GM21723 (cell line): Measurements from ENCODE around the gene ISG15.

Experiments used
- ATAC-seq: cut with Tn5 transposase; IDR thresholded peaks from one replicate; pipeline ENCODE4 v1.9.1; 2021; ENCODE audit warnings: mild to moderate bottlenecking, moderate library complexity; ENCODE audit not compliant: unreplicated experiment

Gene ISG15

DNA sequence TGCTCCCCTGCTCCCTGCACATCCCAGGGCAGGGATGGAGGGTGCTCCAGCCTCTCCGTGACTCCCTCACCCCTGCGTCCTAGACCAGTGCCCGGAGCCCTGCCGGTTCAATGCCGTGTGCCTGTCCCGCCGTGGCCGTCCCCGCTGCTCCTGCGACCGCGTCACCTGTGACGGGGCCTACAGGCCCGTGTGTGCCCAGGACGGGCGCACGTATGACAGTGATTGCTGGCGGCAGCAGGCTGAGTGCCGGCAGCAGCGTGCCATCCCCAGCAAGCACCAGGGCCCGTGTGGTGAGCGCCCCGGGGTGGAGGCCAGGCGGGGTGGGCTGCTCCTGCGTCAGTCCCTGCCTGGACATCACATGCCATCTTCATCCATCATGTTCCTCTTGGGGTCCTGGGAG, 28.6 kb downstream of the ISG15 start:
- no peak for ATAC-seq

DNA sequence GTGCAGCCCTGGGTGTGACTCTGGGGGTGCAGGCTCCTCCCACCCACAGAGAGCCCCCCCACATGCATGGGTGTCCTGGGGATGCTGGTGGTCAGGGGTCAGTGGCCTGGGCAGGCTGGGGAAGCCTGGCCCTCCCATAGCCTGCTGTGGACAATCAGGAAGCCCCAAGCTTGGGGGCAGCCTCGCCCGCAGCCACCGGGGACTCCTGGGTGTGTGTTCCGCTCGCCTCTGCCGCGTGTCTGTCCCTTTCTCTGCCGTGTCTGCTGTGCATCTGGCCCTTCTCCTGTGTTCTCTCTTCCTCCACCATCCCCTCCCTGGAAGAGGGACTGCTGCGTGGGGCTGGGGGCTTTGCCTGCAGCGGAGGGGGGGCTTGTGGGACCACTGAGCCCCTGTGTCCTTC, 29.5 kb downstream of the ISG15 start:
- no peak for ATAC-seq

DNA sequence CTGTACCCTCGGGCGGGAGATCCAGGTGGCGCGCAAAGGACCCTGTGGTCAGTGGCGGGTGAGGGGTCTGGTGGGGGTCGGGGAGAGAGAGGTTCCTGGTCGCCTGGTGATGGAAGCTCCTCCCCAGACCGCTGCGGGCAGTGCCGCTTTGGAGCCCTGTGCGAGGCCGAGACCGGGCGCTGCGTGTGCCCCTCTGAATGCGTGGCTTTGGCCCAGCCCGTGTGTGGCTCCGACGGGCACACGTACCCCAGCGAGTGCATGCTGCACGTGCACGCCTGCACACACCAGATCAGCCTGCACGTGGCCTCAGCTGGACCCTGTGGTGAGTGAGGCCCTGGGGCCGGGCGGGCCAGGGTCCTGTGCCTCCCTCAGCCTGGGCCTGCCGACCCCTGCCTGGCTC, 30.1 kb downstream of the ISG15 start:
- ATAC-seq, result no peak

DNA sequence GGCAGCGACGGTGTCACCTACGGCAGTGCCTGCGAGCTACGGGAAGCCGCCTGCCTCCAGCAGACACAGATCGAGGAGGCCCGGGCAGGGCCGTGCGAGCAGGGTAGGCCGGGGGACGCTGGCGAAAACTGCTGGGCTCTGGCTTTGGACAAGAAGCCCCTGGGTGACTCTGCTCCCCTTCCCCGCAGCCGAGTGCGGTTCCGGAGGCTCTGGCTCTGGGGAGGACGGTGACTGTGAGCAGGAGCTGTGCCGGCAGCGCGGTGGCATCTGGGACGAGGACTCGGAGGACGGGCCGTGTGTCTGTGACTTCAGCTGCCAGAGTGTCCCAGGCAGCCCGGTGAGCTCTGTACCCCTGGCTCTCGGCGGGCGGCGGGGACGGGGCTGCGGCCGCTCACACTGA, 30.6 kb downstream of the ISG15 start:
- no peak for ATAC-seq

DNA sequence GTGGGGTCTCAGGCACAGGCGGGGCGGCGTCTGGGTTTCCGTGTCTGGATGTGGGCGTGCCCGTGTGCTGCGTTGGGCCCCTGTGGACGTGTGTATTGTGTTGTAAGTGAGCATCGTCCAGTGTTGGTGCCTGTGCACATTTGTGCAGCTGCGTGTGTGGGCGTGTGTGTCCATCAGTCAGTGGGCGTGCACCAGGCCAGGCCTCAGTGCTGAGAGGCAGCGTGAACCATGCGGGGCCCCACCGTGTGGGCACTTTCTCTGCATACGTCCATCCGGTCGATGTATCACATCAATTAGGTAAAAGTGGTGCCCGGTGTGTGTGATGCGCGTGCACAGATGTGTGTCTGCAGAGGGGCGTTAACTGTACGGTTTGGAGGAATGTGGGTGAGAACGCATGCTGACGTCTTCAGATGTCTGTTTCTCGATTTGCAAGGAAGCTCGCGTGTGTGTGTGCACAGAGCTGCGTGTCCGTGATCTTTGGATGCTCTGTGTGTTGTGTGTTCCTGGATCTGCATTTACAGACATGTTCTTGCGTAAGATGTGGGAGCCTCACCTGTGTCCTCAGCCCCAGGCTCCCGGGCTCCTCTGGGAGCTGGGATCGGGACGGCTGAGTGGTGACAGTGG, 31.3 kb downstream of the ISG15 start:
- ATAC-seq, result no peak

DNA sequence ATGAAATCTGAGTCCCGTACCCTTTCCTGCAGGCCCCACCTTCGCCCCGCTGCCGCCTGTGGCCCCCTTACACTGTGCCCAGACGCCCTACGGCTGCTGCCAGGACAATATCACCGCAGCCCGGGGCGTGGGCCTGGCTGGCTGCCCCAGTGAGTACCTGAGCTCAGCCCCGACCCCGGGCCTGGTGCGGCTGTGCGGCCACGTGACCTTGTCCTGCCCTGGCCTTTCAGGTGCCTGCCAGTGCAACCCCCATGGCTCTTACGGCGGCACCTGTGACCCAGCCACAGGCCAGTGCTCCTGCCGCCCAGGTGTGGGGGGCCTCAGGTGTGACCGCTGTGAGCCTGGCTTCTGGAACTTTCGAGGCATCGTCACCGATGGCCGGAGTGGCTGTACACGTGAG, 31.8 kb downstream of the ISG15 start:
- ATAC-seq, result no peak

DNA sequence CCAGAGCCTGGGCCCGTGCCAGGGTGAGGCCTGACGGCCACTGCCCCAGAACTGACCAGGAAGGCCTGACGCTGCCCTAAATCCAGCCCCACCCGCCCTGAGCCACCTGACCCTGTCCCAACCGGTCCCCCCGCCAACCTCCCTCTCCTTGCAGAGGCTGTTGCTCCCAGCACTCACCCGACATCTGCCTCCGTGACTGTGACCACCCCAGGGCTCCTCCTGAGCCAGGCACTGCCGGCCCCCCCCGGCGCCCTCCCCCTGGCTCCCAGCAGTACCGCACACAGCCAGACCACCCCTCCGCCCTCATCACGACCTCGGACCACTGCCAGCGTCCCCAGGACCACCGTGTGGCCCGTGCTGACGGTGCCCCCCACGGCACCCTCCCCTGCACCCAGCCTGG, 32.9 kb downstream of the ISG15 start:
- no peak for ATAC-seq

DNA sequence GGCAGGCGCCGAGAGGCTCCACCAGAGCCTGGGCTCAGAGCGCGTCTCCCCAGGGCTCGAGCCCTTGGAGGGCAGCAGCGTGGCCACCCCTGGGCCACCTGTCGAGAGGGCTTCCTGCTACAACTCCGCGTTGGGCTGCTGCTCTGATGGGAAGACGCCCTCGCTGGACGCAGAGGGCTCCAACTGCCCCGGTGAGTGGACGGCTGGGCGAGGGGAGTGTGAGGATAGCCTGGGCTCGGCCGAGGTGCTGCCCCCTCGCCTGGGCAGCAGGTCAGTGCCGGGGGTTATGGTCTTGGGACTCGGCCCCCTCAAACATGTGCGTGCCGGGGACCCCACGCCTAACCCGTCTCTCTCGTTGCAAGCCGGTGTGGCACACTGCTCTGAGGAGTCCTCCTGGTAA, 33.5 kb downstream of the ISG15 start:
- ATAC-seq, result no peak

DNA sequence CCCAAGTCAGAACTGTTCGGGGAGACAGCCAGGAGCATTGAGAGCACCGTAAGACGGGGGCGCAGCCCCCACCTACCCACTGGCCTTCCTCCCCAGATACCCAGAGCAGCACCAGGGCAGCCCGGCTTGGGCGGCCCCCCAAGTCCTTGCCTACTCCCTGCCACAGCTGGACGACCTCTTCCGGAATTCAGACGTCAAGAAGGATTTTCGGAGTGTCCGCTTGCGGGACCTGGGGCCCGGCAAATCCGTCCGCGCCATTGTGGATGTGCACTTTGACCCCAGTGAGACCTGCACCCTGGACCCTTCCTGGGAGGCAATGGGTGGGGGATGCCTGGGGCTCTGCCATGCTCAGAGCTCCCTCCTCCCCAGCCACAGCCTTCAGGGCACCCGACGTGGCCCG, 34.1 kb downstream of the ISG15 start:
- ATAC-seq, result no peak

DNA sequence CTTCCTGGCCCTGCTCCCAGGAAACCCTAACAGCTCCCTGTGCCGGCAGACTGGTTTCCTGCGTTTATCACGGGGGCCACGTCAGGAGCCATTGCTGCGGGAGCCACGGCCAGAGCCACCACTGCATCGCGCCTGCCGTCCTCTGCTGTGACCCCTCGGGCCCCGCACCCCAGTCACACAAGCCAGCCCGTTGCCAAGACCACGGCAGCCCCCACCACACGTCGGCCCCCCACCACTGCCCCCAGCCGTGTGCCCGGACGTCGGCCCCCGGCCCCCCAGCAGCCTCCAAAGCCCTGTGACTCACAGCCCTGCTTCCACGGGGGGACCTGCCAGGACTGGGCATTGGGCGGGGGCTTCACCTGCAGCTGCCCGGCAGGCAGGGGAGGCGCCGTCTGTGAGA, 34.7 kb downstream of the ISG15 start:
- no peak for ATAC-seq

DNA sequence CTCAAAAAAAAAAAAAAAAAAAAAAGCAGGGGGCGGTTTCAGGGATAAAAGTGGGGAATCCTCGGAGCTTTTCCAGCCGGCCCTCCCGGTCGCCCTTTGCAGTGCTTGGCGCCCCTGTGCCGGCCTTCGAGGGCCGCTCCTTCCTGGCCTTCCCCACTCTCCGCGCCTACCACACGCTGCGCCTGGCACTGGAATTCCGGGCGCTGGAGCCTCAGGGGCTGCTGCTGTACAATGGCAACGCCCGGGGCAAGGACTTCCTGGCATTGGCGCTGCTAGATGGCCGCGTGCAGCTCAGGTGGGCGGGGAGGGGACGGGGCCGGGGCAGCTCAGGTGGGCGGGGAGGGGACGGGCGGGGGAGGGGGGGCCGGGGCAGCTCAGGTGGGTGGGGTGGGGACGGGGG, 35.5 kb downstream of the ISG15 start:
- no peak for ATAC-seq

DNA sequence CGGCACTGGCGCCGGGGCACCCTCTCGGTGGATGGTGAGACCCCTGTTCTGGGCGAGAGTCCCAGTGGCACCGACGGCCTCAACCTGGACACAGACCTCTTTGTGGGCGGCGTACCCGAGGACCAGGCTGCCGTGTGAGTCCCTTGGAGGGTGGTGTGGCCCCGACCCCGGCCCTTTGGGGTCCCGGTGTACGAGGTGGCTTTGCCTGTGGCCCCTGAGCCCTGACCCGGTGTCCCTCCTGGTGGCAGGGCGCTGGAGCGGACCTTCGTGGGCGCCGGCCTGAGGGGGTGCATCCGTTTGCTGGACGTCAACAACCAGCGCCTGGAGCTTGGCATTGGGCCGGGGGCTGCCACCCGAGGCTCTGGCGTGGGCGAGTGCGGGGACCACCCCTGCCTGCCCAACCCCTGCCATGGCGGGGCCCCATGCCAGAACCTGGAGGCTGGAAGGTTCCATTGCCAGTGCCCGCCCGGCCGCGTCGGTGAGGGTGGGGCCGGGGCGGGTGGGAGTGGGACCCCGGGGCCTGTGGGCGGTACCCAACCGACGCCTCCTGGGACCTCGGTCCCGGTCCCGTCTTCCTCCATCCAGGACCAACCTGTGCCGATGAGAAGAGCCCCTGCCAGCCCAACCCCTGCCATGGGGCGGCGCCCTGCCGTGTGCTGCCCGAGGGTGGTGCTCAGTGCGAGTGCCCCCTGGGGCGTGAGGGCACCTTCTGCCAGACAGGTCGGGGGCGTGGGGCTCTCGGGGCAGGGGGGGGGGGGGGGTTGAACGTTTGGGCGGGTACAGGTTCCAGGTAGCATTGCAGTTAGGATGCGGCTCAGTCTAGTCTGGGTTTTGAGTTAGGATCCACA, 36.2 kb downstream of the ISG15 start:
- ATAC-seq, result no peak

DNA sequence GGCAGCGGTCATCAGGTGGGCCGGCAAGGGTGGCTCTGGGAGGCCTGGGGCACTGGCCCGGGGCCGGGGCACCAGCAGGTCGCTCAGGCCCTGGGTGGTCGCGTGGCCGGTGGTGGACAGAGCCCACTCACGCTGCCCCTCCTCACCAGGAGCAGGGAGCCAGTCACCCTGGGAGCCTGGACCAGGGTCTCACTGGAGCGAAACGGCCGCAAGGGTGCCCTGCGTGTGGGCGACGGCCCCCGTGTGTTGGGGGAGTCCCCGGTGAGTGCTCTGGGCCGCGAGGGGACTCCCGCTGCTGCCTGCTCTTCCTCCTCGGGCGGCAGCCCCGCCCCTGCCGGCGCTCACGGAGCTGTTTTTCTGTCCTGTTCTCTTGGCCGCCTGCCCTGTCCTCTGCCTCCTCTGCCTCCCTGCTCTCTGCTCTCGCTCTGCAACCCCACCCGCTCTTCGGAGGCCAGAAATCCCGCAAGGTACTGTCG, 37.3 kb downstream of the ISG15 start:
- ATAC-seq, result no peak

DNA sequence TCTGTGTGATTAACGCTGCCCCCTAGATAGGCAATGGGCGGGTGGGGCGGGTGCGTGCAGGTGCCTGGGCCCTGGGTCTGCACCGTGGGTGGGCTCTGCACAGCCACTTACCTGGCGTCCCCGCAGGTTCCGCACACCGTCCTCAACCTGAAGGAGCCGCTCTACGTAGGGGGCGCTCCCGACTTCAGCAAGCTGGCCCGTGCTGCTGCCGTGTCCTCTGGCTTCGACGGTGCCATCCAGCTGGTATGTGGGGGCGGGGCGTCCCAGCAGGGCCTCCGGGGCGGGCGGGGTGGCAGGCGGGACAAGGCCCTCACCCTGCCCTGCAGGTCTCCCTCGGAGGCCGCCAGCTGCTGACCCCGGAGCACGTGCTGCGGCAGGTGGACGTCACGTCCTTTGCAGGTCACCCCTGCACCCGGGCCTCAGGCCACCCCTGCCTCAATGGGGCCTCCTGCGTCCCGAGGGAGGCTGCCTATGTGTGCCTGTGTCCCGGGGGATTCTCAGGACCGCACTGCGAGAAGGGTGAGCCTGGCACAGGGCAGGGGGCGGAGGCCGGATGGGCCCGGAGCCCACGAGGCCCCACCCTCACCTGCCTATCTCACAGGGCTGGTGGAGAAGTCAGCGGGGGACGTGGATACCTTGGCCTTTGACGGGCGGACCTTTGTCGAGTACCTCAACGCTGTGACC, 38.0 kb downstream of the ISG15 start:
- ATAC-seq, result no peak

DNA sequence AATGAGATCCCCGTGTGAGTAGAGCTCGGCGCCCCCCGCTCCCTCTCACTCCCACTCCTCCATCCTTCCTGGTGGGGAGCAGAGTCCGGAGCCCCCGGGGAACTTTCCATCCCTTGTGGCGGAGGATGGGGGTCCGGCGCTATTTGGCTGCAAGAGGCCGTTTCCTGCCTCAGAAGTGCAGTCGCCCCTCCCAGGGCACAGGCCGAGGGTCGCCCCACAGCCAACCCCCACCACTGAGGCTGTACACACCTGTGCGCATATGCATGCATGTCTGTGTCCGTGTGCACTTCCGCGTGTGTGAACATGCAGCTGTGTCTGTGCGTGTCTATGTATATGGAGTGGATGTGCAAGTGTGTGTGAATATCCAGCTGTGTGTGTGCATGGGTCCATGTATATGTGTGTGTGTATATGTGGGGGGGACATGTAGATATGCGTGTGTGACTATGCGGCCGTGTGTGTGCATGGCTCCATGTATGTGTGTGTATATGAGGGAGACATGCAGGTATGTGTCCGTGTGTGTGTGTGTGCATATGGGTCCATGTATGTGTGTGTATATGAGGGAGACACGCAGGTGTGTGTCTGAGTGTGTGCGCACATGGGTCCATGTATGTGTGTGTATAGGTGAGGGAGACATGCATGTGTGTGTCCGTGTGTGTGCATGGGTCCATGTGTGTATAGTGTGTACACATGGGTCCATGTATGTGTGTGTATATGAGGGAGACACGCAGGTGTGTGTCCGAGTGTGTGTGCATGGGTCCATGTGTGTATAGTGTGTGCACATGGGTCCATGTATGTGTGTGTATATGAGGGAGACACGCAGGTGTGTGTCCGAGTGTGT, 38.9 kb downstream of the ISG15 start:
- no peak for ATAC-seq

DNA sequence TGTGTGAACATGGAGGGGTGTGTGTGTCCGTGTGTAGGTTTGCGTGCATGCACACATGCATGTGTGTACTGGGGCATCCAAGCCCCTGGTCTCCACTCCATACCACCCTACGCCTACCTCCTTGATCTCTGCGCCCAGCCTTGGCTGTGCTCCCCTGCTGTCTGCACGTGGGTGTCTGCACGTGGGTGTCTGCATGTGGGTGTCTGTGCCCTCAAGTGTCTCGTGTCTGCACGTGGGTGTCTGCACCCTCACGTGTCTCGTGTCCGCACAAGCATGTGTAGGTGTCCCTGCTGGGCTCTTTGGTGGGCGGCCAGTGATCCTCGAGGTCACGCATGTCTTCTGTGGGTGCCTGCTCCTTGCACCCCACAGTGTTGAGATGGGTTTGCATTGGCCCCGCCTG, 39.7 kb downstream of the ISG15 start:
- ATAC-seq, result no peak

DNA sequence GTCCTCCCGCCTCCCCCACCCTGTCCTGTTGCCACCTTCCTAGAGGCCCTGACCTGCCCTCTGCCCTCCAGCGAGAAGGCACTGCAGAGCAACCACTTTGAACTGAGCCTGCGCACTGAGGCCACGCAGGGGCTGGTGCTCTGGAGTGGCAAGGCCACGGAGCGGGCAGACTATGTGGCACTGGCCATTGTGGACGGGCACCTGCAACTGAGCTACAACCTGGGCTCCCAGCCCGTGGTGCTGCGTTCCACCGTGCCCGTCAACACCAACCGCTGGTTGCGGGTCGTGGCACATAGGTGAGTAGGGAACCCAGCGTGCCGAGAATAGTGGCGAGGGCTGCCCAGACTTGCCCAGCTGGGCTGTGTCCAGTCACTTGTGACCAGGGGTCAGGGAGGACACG, 40.4 kb downstream of the ISG15 start:
- ATAC-seq, result no peak

DNA sequence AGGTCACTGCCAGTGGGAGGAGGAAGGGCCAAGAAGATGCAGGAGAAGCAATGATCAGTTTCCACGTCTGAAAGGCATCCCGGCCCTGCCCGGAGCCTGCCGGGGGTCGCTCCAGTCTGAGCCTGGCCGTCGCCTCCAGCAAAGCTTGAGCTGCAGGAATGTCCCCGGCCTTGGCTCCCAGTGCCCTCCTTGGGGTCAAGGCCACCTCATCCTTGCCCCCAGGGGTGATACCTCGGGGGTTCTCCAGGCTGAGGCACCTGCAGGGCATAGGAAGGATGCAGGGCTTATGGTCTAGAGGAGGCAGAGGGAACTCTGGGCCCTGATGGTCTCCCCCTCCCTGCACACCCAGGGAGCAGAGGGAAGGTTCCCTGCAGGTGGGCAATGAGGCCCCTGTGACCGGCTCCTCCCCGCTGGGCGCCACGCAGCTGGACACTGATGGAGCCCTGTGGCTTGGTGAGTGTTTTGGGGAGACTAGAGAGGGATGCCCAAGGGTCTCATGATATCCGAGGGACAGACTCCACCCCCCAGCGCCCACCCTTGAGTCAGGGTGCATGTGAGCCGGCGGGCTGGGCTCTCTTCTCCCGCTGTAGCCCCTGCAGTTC, 40.9 kb downstream of the ISG15 start:
- ATAC-seq, result no peak

DNA sequence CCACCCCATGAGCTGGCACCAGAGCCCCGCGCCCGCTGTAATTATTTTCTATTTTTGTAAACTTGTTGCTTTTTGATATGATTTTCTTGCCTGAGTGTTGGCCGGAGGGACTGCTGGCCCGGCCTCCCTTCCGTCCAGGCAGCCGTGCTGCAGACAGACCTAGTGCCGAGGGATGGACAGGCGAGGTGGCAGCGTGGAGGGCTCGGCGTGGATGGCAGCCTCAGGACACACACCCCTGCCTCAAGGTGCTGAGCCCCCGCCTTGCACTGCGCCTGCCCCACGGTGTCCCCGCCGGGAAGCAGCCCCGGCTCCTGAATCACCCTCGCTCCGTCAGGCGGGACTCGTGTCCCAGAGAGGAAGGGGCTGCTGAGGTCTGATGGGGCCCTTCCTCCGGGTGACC, 41.7 kb downstream of the ISG15 start:
- no peak for ATAC-seq

DNA sequence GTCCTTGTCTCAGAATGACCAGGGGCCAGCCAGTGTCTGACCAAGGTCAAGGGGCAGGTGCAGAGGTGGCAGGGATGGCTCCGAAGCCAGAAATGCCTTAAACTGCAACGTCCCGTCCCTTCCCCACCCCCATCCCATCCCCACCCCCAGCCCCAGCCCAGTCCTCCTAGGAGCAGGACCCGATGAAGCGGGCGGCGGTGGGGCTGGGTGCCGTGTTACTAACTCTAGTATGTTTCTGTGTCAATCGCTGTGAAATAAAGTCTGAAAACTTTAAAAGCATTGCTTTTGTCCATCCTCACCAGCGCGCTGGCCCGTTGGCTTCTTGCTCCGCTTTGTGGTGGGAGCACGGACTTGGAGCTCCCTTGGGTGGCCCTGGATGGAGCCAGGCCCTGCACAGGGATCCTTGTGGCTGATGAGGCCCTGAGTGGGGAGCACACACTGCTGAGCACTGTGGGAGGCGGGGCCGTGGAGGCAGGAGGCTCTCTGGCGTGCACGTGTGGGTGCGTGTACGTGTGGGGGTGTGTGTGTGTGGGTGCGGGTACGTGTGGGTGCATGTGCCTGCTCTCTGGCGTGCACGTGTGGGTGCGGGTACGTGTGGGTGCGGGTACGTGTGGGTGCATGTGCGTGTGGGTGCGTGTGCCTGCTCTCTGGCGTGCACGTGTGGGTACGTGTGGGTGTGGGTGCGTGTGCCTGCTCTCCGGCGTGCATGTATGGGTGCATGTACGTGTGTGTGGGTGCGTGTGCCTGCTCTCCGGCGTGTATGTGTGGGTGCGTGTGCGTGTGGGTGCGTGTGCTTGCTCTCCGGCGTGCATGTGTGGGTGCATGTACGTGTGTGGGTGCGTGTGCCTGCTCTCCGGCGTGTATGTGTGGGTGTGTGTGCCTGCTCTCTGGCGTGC, 42.8 kb downstream of the ISG15 start:
- no peak for ATAC-seq
